PFSK-1 (cell line): ENCODE results near the gene SRSF4.

ENCODE experiments used
- FOXP2 ChIP-seq: optimal IDR thresholded peaks from 2 replicates; pipeline ENCODE3; 2011; ENCODE audit warnings: borderline replicate concordance, control low read depth, inconsistent platforms; ENCODE audit not compliant: insufficient read depth; ENCODE audit errors: extremely low read length, extremely low read depth
- POLR2AphosphoS5 ChIP-seq: IDR thresholded peaks from 2 replicates; pipeline ENCODE4 v1.6.1; 2012; ENCODE audit warnings: low read depth, mild to moderate bottlenecking, control low read depth, low read length, moderate library complexity
- REST ChIP-seq, 2 experiments: IDR thresholded peaks; 2 replicates each; pipeline versions ENCODE4 v1.6.1 to v1.8.0; 2011 to 2012; ENCODE audit warnings: low read depth in 2 of 2, low read length in 2 of 2, control low read depth in 1 of 2, inconsistent platforms in 1 of 2, mild to moderate bottlenecking in 1 of 2, moderate library complexity in 1 of 2; ENCODE audit not compliant: insufficient read depth in 1 of 2
- SIN3A ChIP-seq: IDR thresholded peaks from 2 replicates; pipeline ENCODE4 v1.6.1; 2012; ENCODE audit warnings: mild to moderate bottlenecking, low read length, moderate library complexity, borderline replicate concordance; ENCODE audit not compliant: insufficient read depth
- TAF1 ChIP-seq: IDR thresholded peaks from 2 replicates; pipeline ENCODE4 v1.6.1; 2012; ENCODE audit warnings: low read length, control low read depth, borderline replicate concordance; ENCODE audit not compliant: insufficient read depth

SRSF4 gene

DNA sequence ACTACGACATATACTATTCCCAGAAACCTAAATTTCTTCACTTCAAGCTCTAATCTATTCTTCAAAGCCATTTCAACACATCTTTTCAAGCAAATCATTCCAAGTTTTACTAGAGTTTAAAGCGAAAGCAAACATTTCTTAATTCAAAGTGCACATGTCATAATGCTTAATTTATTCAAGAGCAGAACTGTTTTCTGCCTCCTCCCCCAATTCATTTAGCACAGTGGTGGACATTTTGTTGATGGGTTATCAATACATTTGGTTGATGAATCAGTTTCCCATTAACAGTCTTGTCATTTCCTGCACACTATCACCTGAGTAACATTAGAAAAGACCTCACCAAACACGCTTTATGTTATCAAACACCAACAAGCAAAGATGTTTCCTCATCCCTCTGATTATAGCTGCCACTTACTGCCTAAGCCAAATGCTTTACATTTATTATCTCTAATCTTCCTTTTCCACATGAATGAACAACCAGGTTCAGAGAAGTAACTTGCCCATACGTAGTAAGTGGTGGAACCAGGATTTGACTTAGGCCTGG lies 2.0 kb downstream of the SRSF4 start:
- TF ChIP-seq REST (IDR thresholded peaks at IDR 0.05; ENCODE audit: insufficient read depth in 1 of 2, low read depth in 2 of 2, low read length in 2 of 2), result no peak
- no peak for TF ChIP-seq POLR2AphosphoS5
- no peak for TF ChIP-seq TAF1
- TF ChIP-seq FOXP2, result no peak
- TF ChIP-seq SIN3A, result no peak

GRCh38 chr1:29177022-29177705 lies 4.5 kb downstream of the SRSF4 start:
- TF ChIP-seq SIN3A (no peak), REST (IDR thresholded peaks at IDR 0.05; ENCODE audit: insufficient read depth in 1 of 2, low read depth in 2 of 2, low read length in 2 of 2) (no peak), POLR2AphosphoS5 (no peak), FOXP2 (no peak), TAF1 (no peak)

DNA sequence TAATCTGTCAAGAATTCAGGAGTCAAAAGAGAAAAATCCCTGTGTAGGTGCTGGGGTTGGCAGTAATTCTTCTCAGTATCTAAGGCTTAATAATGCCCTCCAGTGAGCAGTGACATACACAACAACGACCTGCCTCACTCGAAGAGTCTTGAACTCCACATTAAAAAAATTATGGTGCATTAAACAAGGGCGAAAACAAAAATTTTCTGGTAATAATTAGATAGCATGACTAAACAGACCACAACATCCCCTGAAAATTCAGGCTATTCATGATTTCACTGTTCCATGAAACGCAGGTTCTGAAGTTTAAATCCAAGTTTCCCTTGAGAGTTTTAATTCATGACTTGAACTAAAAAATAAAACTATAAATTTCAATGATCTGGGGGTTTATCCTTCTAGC lies 5.1 kb downstream of the SRSF4 start:
- TF ChIP-seq REST (IDR thresholded peaks at IDR 0.05; ENCODE audit: insufficient read depth in 1 of 2, low read depth in 2 of 2, low read length in 2 of 2), result no peak
- TF ChIP-seq SIN3A, result no peak
- no peak for TF ChIP-seq POLR2AphosphoS5
- TF ChIP-seq TAF1, result no peak
- no peak for TF ChIP-seq FOXP2

GRCh38 chr1:29172415-29172939 lies 9.2 kb downstream of the SRSF4 start:
- TF ChIP-seq SIN3A (no peak), POLR2AphosphoS5 (no peak)

DNA sequence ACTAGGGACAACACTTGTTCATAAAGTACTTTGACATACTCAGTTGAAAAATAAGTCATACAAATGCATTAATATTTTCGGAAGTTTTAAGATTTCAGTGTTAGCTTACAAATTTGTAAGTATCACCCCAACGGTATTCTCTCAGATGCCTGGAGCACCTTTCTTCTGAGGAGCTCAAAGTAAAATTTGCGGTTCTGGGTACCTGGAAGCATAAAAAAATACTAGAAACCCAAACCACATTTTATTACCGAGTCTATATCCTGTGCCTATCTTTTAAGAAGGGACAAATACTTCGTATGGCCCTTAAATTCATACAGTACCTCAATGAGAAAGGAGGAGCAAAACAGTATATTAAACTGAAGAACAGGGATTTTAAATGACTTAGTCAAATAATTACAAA lies 10.2 kb downstream of the SRSF4 start:
- TF ChIP-seq TAF1, result no peak

GRCh38 chr1:29171089-29171488 lies 10.6 kb downstream of the SRSF4 start:
- TF ChIP-seq FOXP2, result no peak
- TF ChIP-seq SIN3A, result no peak
- no peak for TF ChIP-seq TAF1
- TF ChIP-seq POLR2AphosphoS5, result no peak
- TF ChIP-seq REST (IDR thresholded peaks at IDR 0.05; ENCODE audit: insufficient read depth in 1 of 2, low read depth in 2 of 2, low read length in 2 of 2), result no peak
